K562 (cell line): ENCODE results near the gene SPNS1. TPM values are rescaled to one million over a fixed set of nuclear protein-coding genes. Genes with fewer than 3 reads are reported as not detected.

Experiments used
- BACH1 ChIP-seq: fragments of 200-800 bp; sonication (Bioruptor generic); IDR thresholded peaks from 2 replicates; pipeline ENCODE4 v1.6.1; 2016; ENCODE audit warnings: missing genetic modification characterization, missing compliant biosample characterization
- BCL6 ChIP-seq: fragments of 250-450 bp; sonication (Bioruptor Pico); IDR thresholded peaks from 2 replicates; pipeline ENCODE4 v1.4.0; 2020
- ERF ChIP-seq: fragments of 450-650 bp; formaldehyde crosslinking; IDR thresholded peaks from 2 replicates; pipeline ENCODE4 v1.4.0; 2020; ENCODE audit warnings: mild to moderate bottlenecking, mixed read lengths
- EWSR1 ChIP-seq: fragments of 450-650 bp; IDR thresholded peaks from 2 replicates; pipeline ENCODE4 v1.6.1; 2018; ENCODE audit warnings: borderline replicate concordance, mild to moderate bottlenecking, low read depth, moderate library complexity; ENCODE audit not compliant: partially characterized antibody
- FOXJ2 ChIP-seq: fragments of 200-800 bp; sonication (Bioruptor generic); IDR thresholded peaks from 2 replicates; pipeline ENCODE4 v1.6.1; 2016; ENCODE audit warnings: missing genetic modification characterization, missing compliant biosample characterization
- FOXK2 ChIP-seq, 2 experiments: fragments of 450-650 bp; IDR thresholded peaks in 1 of 2; conservative IDR thresholded peaks in 1 of 2; 2 replicates each; pipeline ENCODE4 v1.6.1; 2016; ENCODE audit warnings: low read depth in 2 of 2, mild to moderate bottlenecking in 1 of 2
- HDAC8 ChIP-seq: fragments of 450-650 bp; IDR thresholded peaks from 2 replicates; pipeline ENCODE4 v1.6.1; 2016; ENCODE audit warnings: mild to moderate bottlenecking, missing genetic modification characterization, moderate library complexity, missing compliant biosample characterization
- MCM3 ChIP-seq: fragments of 450-650 bp; IDR thresholded peaks from 2 replicates; pipeline ENCODE4 v1.6.1; 2016
- MIER1 ChIP-seq: fragments of 450-650 bp; IDR thresholded peaks from 2 replicates; pipeline ENCODE4 v1.6.1; 2016; ENCODE audit warnings: antibody characterized with exemption, mild to moderate bottlenecking, low read depth
- MXI1 ChIP-seq: IDR thresholded peaks from 2 replicates; pipeline ENCODE4 v1.6.1; 2011; ENCODE audit warnings: low read depth, mild to moderate bottlenecking, improper control_type of control experiment, low read length
- NCOA1 ChIP-seq: fragments of 450-650 bp; IDR thresholded peaks from 2 replicates; pipeline ENCODE4 v1.6.1; 2016; ENCODE audit warnings: low read depth
- PRPF4 ChIP-seq: fragments of 200-400 bp; formaldehyde crosslinking; IDR thresholded peaks from one replicate; pipeline ENCODE4 v1.6.1; 2017; ENCODE audit warnings: low read length, low read depth, mild to moderate bottlenecking; ENCODE audit not compliant: insufficient read depth, poor library complexity, severe bottlenecking
- RAD51 ChIP-seq: fragments of 450-650 bp; IDR thresholded peaks from 2 replicates; pipeline ENCODE4 v1.7.1; 2016; ENCODE audit warnings: low read depth, mild to moderate bottlenecking, borderline replicate concordance
- RHOXF2B ChIP-seq: fragments of 250-450 bp; sonication (Bioruptor Pico); conservative IDR thresholded peaks from 2 replicates; pipeline ENCODE4 v1.5.1; 2021
- SMARCB1 ChIP-seq: IDR thresholded peaks from 2 replicates; pipeline ENCODE4 v1.6.1; 2011; ENCODE audit warnings: improper control_type of control experiment, low read depth; ENCODE audit not compliant: insufficient read length
- SP1 ChIP-seq: sonication (generic); formaldehyde crosslinking; IDR thresholded peaks from 2 replicates; pipeline ENCODE4 v1.8.1; 2022; ENCODE audit warnings: mild to moderate bottlenecking, missing genetic modification reagents
- SRSF9 ChIP-seq: fragments of 200-400 bp; formaldehyde crosslinking; IDR thresholded peaks from 2 replicates; pipeline ENCODE4 v1.6.1; 2017; ENCODE audit warnings: low read depth, low read length, borderline replicate concordance
- SUPT5H ChIP-seq: fragments of 450-650 bp; IDR thresholded peaks from 2 replicates; pipeline ENCODE4 v1.6.1; 2016
- TCF3 ChIP-seq: sonication (generic); formaldehyde crosslinking; IDR thresholded peaks from 2 replicates; pipeline ENCODE4 v1.4.0; 2020; ENCODE audit warnings: mild to moderate bottlenecking, missing genetic modification reagents
- ZKSCAN3 ChIP-seq: fragments of 250-450 bp; sonication (Bioruptor Pico); IDR thresholded peaks from 2 replicates; pipeline ENCODE4 v1.4.0; 2020
- polyA plus RNA-seq, 8 experiments: library from polyadenylated mRNA; depleted of rRNA in 4 of 8; stranded (reverse) in 5 of 8; unstranded in 3 of 8; fragments of >200 nt; fragmentation: Nextera tagmentation in 2 of 8; fragmentation: Illumina TruSeq in 1 of 8; extraction: Ambion mirVana in 2 of 8; extraction: Trizol in 1 of 8; gene quantifications; 2 replicates each; pipeline versions ENCODE4 v1.2.1 to v1.2.3, GENCODE V29; 2011 to 2014; ENCODE audit warnings: inconsistent platforms in 1 of 8, missing spikeins in 1 of 8
- total RNA-seq, 7 experiments: library from RNA; depleted of rRNA in 6 of 7; stranded (reverse); fragments of >200 nt in 6 of 7; fragmentation: Illumina TruSeq in 2 of 7; extraction: Trizol in 2 of 7; gene quantifications; 2 replicates each; pipeline versions ENCODE4 v1.2.1 to v1.2.3, GENCODE V29; 2011 to 2021; ENCODE audit warnings: low replicate concordance in 1 of 7
- TF ChIP-seq, protein P1 (sequence below): fragments of 450-650 bp; IDR thresholded peaks from 2 replicates; pipeline ENCODE4 v1.6.1; 2017; ENCODE audit warnings: antibody characterized with exemption, mild to moderate bottlenecking
- TF ChIP-seq, protein P2 (sequence below): IDR thresholded peaks from 2 replicates; pipeline ENCODE4 v1.6.1; 2014; ENCODE audit warnings: antibody characterized with exemption
- TF ChIP-seq, protein P3 (sequence below), 2 experiments: fragments of 200-800 bp in 1 of 2; sonication (Bioruptor generic) in 1 of 2; sonication (generic) in 1 of 2; formaldehyde crosslinking in 1 of 2; IDR thresholded peaks in 1 of 2; conservative IDR thresholded peaks in 1 of 2; 2 replicates each; pipeline versions ENCODE4 v1.5.0 to v1.6.1; 2016 to 2020; ENCODE audit warnings: missing compliant biosample characterization in 1 of 2, missing genetic modification characterization in 1 of 2, missing genetic modification reagents in 1 of 2

SPNS1 gene
- total and polyA plus RNA-seq, 9 of the 15 experiments (the other 6 are each of a cell fraction or from before 2014, with no cell fraction given): 0.58 to 64.9 (median 13.7) TPM

DNA sequence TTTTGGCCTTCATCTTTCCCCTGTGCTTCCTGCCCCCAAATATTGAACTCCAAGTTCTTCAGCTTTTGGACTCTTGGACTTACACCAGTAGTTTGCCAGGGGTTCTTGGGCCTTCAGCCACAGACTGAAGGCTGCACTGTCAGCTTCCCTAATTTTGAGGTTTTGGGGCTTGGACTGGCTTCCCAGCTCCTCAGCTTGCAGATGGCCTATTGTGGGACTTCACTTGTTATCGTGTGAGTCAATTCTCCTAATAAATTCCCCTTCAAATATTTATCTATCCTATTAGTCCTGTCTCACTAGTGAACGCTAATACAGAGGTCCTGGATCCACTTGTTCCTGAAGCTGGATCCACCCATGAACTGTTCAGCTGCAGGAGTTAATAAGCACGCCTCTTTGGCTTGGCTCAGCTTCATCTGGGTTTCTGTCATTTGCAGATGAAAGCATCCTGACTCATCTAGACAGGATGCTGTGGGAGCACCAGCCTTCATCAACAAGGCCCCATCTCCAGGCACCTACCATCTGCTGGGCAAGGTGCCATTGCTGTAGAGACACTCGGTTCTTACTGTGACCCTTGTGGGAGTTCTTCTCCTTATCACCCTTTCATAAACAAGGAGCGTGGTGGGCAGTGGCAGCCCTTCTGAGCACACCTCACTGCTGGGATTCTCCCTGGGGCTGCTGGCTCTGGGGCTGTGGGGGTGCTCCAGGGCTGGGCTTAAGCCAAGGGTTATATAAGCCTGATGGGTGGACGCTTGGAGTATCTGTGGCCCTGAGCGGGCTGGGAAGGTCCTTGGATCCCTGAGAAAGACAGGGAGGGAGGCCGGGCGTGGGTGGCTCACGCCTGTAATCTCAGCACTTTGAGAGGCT is 33.4 kb downstream of the SPNS1 start (continued):
- TF ChIP-seq, protein P1, sequence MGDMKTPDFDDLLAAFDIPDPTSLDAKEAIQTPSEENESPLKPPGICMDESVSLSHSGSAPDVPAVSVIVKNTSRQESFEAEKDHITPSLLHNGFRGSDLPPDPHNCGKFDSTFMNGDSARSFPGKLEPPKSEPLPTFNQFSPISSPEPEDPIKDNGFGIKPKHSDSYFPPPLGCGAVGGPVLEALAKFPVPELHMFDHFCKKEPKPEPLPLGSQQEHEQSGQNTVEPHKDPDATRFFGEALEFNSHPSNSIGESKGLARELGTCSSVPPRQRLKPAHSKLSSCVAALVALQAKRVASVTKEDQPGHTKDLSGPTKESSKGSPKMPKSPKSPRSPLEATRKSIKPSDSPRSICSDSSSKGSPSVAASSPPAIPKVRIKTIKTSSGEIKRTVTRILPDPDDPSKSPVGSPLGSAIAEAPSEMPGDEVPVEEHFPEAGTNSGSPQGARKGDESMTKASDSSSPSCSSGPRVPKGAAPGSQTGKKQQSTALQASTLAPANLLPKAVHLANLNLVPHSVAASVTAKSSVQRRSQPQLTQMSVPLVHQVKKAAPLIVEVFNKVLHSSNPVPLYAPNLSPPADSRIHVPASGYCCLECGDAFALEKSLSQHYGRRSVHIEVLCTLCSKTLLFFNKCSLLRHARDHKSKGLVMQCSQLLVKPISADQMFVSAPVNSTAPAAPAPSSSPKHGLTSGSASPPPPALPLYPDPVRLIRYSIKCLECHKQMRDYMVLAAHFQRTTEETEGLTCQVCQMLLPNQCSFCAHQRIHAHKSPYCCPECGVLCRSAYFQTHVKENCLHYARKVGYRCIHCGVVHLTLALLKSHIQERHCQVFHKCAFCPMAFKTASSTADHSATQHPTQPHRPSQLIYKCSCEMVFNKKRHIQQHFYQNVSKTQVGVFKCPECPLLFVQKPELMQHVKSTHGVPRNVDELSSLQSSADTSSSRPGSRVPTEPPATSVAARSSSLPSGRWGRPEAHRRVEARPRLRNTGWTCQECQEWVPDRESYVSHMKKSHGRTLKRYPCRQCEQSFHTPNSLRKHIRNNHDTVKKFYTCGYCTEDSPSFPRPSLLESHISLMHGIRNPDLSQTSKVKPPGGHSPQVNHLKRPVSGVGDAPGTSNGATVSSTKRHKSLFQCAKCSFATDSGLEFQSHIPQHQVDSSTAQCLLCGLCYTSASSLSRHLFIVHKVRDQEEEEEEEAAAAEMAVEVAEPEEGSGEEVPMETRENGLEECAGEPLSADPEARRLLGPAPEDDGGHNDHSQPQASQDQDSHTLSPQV: peak; percentile 90
- no peak for TF ChIP-seq MXI1
- no peak for TF ChIP-seq FOXJ2 (tag)
- TF ChIP-seq BCL6: no peak
- TF ChIP-seq, protein P2, sequence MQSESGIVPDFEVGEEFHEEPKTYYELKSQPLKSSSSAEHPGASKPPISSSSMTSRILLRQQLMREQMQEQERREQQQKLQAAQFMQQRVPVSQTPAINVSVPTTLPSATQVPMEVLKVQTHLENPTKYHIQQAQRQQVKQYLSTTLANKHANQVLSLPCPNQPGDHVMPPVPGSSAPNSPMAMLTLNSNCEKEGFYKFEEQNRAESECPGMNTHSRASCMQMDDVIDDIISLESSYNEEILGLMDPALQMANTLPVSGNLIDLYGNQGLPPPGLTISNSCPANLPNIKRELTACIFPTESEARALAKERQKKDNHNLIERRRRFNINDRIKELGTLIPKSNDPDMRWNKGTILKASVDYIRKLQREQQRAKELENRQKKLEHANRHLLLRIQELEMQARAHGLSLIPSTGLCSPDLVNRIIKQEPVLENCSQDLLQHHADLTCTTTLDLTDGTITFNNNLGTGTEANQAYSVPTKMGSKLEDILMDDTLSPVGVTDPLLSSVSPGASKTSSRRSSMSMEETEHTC: no peak
- TF ChIP-seq BACH1 (tag): no peak
- TF ChIP-seq HDAC8: no peak
- 0 out of 4 replicates have a peak, but pooled peaks of 1 of the 2 experiments have one; percentile 23 for TF ChIP-seq FOXK2 (conservative IDR thresholded peaks at IDR 0.05 in 1 of 2, IDR thresholded peaks at IDR 0.05 in 1 of 2; ENCODE audit: low read depth in 2 of 2)
- no peak for TF ChIP-seq SUPT5H
- no peak for TF ChIP-seq EWSR1
- TF ChIP-seq, protein P3, sequence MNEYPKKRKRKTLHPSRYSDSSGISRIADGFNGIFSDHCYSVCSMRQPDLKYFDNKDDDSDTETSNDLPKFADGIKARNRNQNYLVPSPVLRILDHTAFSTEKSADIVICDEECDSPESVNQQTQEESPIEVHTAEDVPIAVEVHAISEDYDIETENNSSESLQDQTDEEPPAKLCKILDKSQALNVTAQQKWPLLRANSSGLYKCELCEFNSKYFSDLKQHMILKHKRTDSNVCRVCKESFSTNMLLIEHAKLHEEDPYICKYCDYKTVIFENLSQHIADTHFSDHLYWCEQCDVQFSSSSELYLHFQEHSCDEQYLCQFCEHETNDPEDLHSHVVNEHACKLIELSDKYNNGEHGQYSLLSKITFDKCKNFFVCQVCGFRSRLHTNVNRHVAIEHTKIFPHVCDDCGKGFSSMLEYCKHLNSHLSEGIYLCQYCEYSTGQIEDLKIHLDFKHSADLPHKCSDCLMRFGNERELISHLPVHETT (CRISPR knock-in tag; conservative IDR thresholded peaks at IDR 0.05 in 1 of 2, IDR thresholded peaks at IDR 0.05 in 1 of 2): no peak
- no peak for TF ChIP-seq NCOA1
- no peak for TF ChIP-seq MIER1
- TF ChIP-seq SMARCB1: no peak
- TF ChIP-seq SRSF9: no peak
- TF ChIP-seq MCM3: no peak
- no peak for TF ChIP-seq ZKSCAN3 (CRISPR knock-in tag)
- TF ChIP-seq RAD51: no peak
- no peak for TF ChIP-seq SP1 (CRISPR knock-in tag)
- TF ChIP-seq PRPF4: no peak
- TF ChIP-seq RHOXF2B: no peak
- TF ChIP-seq ERF: no peak
- TF ChIP-seq TCF3 (CRISPR knock-in tag): peak; percentile 29; the same call in 1 of the 2 replicates
